G401 (cell line): ENCODE measurements around the gene CISD2. TPM values are rescaled to one million over a fixed set of nuclear protein-coding genes. Genes with fewer than 3 reads are reported as not detected.
"Not testable (repeated sequence)": the region's sequence is repeated elsewhere in the genome, so short reads cannot be mapped to it uniquely, and the experiment has no call there.

Experiments used
- DNase-seq: peaks from one replicate; pipeline ENCODE4 v3.0.0-alpha.2; 2015; ENCODE audit warnings: low spot score
- in situ Hi-C: cut with HindIII; loops from 2 replicates; pipeline ENCODE4 v1.10.0; 2016; ENCODE audit warnings: low sequenced_read_pairs, mixed read lengths
- total RNA-seq: library from RNA; depleted of rRNA; stranded (reverse); fragments of >200 nt; shearing (Covaris generic); gene quantifications from 2 replicates; pipeline ENCODE4 v1.2.3, GENCODE V29; 2014

CISD2 gene
- total RNA-seq, 1 experiment from 2014 or later: 80.0 TPM

- in situ Hi-C loops: no loop called here
- DNase-seq: no peak
Measured at GRCh38 chr4:102843938-102844337, 24.9 kb upstream of the CISD2 start.

- no peak for DNase-seq
- in situ Hi-C loops: no loop called here
Measured at GRCh38 chr4:102847687-102848086, 21.1 kb upstream of the CISD2 start.

- in situ Hi-C loops: no loop called here
- DNase-seq: no peak
Measured at GRCh38 chr4:102849579-102850104, 19.1 kb upstream of the CISD2 start.

DNA sequence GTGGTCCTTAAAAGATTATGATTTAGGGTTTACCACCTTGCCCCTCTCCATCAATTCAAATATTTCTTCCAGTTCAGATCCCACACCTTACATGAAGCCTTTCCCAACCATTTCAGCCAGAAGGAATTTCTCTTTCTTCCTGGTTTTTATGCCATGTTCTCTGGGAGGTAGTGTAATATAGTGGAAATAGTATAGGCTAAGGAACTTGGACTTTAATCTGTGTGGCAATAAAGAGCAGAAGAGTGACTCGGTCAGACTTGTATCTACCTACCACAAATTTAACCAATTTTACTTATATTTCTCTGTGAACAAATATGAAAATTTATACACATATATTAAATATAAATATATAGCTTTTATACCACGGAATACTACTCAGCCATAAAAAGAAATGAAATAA lies 18.4 kb upstream of the CISD2 start:
- in situ Hi-C loops: no loop called here
- no peak for DNase-seq

GRCh38 chr4:102858828-102859464 lies 9.8 kb upstream of the CISD2 start:
- in situ Hi-C loops: no loop called here
- no peak for DNase-seq

DNA sequence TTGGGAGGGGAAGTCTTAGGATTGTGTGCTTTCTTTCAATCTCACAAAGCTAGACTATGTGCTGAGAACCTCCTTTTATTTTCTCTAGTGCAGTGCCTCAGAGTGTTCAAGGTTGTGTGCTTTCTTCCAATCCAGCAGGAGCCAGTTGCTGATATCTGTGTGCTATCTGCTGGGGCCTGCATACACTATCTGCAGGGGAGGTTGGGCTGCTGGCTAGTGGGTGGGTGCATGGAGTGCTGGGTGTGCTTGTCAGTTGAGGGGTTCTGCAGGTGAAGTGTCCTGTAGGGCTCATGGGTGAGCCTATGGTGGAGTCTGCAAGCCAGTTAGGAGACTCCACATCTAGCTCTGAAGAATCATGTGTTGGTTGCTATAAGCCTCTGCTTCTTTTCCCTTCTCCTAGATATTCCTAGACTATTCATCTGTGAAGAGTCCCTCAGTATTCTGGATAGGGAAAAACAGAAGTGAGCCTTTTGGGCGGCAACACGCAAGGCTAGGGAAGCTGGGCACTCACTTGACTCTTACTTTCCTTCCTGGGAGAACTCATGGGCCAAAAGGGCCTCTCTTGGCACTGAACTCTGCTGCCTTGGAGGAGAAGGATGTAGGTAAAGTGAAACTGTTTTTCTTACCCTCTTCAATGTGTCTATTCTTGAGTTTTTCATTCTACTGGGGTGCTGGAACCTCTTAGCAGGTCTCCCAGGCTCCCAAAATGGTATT lies 8.0 kb upstream of the CISD2 start:
- DNase-seq: no peak
- in situ Hi-C loops: no loop called here

GRCh38 chr4:102862016-102862415 lies 6.8 kb upstream of the CISD2 start:
- in situ Hi-C loops: no loop called here
- DNase-seq: no peak

- DNase-seq: no peak
- in situ Hi-C loops: no loop called here
Measured at GRCh38 chr4:102862747-102863146, 6.0 kb upstream of the CISD2 start.

- DNase-seq, in situ Hi-C loops: not testable (repeated sequence)
Measured at GRCh38 chr4:102865327-102865726, 3.5 kb upstream of the CISD2 start.

- no peak for DNase-seq
- in situ Hi-C loops: no loop called here
Measured at GRCh38 chr4:102867278-102868152, 1.3 kb upstream of the CISD2 start.

DNA sequence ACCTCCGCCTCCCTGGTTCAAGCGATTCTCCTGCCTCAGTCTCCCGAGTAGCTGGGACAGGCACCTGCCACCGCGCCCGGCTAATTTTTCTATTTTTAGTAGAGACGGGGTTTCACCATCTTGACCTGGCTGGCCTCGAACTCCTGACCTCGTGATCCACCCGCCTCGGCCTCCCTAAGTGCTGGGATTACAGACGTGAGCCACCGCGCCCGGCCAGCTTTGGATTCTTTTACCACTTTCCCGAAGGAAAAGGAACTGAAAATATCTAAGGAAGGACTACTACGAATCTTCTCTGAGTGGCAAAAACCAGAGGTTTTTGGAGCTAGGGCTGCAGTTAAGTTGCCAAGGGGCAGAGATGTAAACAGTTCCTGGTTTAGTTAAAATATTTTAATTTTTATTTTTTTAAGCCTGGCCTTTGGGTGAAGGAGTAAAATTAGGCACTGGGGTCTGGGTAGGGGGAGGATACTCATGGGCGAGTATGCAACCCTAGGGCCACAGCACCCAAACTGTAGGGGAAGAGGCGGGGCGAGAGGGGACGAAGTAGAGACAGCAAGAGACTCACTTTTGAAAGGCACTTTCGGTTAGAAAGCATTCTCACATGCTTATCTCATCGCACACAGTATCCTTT lies 525 bp upstream of the CISD2 start:
- in situ Hi-C loops: no loop called here
- no peak for DNase-seq

DNA sequence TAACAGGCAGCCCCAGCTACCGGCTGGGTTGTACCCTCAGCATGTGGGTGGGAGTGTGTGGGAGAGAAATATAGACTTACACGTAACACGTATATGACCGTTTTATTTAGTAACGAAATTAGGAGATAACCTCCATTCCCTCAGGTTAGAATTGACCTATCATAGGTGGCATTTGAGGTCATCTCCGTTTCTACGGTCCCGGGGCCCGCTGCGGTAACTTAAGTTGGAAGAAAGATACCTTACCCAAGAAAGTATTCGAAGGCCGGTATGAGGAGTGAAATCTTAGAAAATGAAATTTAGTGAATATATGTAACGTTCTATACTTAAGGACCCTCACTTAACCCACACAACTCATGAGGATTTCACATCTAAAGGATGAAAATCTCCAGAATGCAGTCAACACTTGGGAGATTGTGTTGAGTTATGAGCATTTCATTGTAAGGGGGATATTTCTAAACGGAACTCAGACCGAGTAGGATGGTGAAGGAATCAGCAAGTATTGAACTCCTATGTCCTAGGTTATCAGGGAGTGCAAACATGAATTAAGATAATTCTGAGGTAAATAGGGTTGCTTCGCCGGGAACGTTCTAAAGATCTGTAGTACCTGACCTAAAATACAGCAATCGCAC lies 891 bp downstream of the CISD2 start:
- no peak for DNase-seq
- in situ Hi-C loops: no loop called here

- in situ Hi-C loops: no loop called here
- DNase-seq: no peak
Measured at GRCh38 chr4:102871772-102872171, 3.0 kb downstream of the CISD2 start.

- in situ Hi-C loops, DNase-seq: not testable (repeated sequence)
Measured at GRCh38 chr4:102877477-102878106, 8.8 kb downstream of the CISD2 start.

DNA sequence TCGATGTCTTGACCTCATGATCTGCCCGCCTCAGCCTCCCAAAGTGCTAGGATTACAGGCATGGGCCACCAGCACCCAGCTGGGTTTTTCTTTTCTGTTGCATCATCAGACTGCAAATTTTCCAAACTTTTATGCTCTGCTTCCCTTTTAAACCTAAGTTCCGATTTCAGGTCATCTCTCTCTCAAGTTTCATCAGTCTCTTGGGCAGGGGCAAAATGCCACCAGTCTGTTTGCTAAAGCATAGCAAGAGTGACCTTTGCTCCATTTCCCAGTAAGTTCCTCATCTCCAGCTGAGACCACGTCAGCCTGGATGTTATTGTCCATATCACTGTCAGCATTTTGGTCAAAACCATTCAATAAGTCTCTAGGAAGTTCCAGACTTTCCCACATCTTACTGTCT lies 9.6 kb downstream of the CISD2 start:
- in situ Hi-C loops, DNase-seq: not testable (repeated sequence)

DNA sequence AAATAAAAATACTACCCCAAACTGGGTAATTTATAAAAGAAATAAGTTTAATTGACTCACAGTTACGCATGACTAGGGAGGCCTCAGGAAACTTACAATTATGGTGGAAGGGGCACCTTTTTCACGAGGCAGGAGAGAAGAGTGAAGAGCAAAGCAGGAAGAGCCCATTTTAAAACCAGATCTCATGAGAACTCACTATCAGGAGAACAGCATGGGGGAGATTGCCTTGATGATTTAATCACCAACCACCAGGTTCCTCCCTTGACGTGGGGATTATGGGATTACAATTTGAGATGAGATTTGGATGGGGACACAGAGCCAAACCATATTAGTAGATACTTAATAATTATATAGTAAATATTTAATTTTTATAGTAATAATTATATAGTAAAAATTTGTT lies 10.1 kb downstream of the CISD2 start:
- in situ Hi-C loops: no loop called here
- DNase-seq: no peak

DNA sequence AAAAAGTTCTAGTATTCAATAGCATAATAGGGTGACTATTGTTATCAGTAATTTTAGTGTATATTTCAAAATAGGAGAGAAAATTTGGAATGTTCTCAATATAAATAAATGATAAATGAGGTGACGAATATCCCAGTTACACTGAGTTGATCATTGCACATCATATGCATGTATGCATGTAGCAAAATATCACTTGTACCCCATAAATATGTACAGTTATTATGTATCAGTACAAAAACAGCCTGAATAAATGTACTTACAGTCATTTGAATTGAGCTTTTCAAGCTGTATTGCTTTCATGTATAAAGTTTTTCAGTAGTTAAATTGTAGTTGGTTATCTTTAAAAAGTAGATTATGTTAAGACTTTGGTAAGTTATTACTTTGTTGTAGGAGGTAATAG lies 12.6 kb downstream of the CISD2 start:
- no peak for DNase-seq
- in situ Hi-C loops: no loop called here

DNA sequence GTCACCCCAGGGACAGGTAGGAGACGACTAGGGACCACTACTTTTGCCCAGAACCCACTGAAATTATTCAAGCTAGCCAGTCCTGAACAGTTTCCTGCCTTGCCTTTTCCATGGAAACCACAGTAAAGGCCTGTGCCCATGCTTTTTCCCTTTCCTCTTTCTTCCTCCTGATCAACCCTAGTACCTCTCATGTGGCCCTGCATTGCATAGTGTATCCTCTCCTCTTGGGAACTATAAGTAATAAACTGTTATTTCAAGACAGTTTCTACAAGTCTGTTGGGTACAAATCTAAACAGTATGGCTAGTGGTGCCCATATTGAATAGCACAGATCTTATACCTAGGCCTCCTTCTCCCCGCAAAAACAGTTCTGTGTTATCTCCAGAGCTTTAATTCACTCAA lies 14.5 kb downstream of the CISD2 start:
- DNase-seq: no peak
- in situ Hi-C loops: no loop called here

- DNase-seq, in situ Hi-C loops: not testable (repeated sequence)
Measured at GRCh38 chr4:102888570-102888969, 19.8 kb downstream of the CISD2 start.
